GM21423 (cell line): ENCODE measurements around the gene TNFRSF1A.

Source experiments
- ATAC-seq: cut with Tn5 transposase; IDR thresholded peaks from one replicate; pipeline ENCODE4 v1.9.1; 2021; ENCODE audit warnings: mild to moderate bottlenecking, moderate library complexity; ENCODE audit not compliant: unreplicated experiment

Gene TNFRSF1A

DNA sequence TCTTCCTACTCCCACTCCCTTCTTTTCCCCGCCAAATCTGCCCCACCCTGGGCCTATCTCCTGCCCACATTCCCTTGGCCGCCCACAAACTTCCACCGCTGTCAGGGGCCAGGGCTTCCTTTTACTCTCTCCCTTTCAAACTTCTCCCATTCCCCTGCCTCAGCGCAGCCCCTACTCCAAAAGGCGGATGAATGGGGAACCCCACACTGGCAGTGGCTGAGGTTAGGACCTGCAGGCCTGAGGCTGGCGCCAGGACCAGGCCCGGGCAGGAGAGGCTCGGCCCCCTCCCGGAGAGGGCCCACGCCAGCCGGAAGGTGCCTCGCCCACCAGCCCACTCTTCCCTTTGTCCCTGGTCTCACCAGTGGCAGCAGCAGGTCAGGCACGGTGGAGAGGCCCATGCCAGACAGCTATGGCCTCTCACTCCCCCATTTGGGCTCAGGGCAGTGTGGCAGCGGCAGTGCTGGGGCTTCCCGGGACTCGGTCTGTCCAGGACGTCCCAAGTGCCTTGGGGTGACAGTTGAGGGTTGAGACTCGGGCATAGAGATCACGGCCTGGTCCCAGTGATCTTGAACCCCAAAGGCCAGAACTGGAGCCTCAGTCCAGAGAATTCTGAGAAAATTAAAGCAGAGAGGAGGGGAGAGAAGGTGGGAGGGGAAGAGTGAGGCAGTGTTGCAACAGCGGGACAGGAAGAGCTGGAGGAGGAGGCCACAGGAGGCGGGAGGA, at the start of gene TNFRSF1A:
TNFRSF1A (minus strand) TSS at position 660 of the 723 bp plus-strand sequence; CDS start at position 398, 262 bp downstream.
- ATAC-seq, result no peak

DNA sequence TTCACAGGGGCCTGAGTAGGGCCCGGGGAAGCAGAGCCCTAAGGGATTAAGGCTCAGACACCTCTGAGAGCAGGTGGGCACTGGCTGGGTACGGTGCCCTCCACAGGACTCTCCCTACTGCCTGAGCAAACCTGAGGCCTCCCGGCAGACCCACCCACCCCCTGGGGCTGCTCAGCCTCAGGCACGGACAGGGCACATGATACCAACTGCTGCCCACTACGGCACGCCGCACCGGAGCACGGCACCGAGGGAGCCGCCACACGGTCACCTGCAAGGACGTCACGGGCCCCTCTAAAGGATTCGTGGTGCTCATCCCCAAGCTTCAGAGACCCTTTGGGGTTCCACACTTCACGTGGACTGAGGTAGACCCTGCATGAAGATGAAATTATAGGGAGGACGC, 49.1 kb upstream of the TNFRSF1A start:
- ATAC-seq, result no peak

GRCh38 chr12:6390084-6390799, 48.4 kb upstream of the TNFRSF1A start:
- ATAC-seq, result no peak

GRCh38 chr12:6387541-6387940, 45.7 kb upstream of the TNFRSF1A start:
- no peak for ATAC-seq

GRCh38 chr12:6386491-6386890, 44.6 kb upstream of the TNFRSF1A start:
- no peak for ATAC-seq

- no peak for ATAC-seq
These were observed 44.2 kb upstream of the TNFRSF1A start for GRCh38 chr12:6386038-6386437.

DNA sequence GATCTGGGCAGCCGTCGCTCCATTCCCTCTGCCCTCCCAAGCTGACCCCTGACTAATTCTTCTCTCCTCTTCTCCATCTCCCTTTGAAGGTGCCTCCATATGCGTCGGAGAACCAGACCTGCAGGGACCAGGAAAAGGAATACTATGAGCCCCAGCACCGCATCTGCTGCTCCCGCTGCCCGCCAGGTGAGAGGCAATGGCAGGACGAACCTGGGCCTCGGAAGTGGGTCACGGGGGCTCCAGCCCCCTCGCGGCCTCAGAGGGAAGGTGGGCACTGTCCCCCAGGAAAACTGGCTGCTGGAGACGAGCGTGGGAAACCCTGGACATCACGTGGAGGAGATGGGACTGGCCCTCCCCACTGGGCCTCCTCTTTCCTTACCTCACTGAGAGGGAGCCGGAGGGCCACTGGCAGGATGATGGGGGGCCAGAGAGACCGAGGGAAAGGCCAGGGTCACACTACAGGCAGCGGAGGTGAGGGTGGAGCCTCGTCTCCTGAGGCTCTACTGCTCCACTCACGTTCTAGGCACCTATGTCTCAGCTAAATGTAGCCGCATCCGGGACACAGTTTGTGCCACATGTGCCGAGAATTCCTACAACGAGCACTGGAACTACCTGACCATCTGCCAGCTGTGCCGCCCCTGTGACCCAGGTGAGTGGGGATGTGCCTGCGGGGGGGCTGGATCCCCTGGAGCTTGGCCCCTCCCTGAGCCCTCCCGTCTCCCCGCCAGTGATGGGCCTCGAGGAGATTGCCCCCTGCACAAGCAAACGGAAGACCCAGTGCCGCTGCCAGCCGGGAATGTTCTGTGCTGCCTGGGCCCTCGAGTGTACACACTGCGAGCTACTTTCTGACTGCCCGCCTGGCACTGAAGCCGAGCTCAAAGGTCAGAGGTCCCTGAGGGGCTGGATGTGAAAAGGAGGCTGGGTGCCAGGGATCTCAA, 42.9 kb upstream of the TNFRSF1A start:
- no peak for ATAC-seq

GRCh38 chr12:6383572-6384498, 42.0 kb upstream of the TNFRSF1A start, which contains the start of gene LTBR:
LTBR (plus strand) TSS chr12:6384162; CDS start chr12:6384359, 197 bp downstream.
- ATAC-seq, result no peak

DNA sequence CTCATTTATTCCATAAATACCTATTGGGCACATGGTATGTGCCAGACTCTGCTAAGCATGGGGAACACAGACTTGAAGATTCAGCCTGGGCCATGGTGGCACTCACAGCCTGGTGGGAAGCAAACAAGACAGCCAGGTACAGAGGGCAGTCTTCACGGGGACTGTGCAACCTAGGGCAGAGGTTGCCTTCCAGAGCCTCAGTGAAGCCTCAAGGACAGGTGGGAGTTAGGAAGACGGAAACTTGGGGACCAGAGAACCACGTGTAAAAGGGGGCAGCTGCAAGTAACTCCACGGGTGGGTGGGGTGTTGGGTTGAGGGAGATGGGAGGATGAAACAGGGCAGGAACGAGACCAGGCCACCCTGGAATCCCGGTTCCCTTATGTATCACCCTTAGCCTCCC, 41.1 kb upstream of the TNFRSF1A start:
- ATAC-seq, result no peak

- ATAC-seq, result no peak
These were observed 40.5 kb upstream of the TNFRSF1A start for GRCh38 chr12:6382371-6382770.

GRCh38 chr12:6380141-6381121, 38.6 kb upstream of the TNFRSF1A start:
- no peak for ATAC-seq

- ATAC-seq, result no peak
These were observed 37.0 kb upstream of the TNFRSF1A start for GRCh38 chr12:6378709-6379472.

DNA sequence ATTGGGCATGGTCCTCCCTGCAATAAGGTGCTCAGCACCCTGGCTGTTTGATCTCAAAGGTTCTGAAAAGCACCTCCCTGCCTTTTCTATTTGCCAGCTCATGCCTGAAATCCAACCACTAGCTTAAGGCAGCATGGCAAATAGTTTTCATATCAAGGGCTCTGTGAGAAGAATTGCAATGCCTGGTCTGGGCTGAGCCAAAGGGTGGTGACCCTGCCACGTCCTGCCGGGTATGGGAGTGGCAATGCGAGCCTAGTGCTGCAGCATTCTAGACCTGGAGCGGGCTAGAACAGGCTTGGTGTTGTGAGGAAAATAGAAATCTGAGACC, 35.8 kb upstream of the TNFRSF1A start:
- no peak for ATAC-seq

DNA sequence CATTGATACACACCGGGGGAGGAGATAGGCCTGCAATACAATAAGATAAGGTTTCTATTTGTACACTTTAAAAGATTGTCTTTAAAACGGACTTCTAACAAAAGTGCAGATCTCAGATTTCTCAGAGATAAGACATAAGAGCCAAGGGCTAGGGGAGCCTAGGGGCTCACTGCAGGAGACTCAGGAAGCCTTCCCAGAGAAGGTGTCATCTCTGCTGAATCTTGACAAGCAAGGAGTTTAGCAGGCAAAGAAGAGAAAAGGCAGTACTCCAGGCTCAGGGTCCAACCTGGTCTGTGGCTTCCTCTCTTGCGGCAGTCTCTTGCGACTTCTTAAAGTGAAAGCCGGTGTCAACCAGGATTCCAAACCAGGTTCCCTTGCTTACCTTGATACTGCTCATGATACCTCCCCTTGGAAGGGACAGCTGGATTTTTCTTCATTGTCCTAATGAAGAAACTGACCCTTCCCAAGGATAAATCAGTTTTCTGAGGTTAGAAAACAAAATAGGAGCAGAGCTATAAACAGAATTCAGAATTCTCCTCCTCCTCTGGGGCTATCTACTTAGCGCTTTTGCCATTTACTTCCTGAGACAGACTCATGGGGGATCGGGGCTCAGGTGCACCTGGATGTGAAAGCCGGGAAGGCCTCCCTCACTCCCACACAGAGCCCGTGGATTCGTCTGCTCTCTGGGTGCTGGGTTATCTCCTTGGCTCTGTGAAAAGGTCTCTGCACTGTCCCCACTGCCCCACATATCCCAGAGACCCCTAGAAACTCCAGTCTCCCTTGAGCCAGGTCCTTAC, 35.2 kb upstream of the TNFRSF1A start:
- no peak for ATAC-seq

DNA sequence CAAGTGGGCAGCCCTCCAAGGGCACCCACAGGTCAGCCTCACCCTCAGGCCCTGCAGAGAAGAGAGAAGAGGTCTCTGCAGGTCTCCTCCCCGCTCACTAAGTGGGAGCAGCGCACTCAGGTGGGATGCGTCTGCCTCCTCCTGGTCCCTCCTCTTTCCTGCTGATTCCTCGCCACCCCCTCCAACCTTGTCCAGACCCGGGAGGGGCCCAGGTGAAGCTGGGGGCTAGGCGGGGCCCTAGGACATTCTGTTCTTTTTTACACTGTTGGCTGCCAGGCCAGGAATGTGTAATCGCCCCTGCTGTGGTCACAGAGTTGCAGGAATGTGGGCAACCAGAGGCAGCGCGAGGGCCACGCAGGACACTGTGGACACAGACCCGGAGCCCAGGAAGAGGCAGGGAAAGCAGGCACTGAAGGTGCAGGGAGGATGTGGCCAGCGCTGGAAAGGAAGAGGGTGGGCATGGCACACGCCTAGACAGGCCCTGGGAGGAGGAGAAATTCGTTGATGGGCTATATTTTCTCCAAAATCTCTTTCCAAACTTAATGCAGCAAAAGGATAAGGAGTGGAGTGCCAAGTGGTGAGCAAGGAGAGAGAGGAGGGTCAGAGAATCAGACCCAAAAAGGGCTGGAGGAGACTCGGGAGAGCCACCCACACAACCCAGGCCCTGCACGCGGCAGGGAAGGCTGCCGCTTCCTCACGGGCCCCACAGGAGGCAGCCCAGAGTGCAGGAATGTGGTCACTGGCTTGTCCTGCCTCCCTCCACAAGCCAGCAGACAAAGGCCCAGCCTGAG, 34.4 kb upstream of the TNFRSF1A start:
- ATAC-seq, result no peak

GRCh38 chr12:6375269-6376078, 33.6 kb upstream of the TNFRSF1A start, which contains the start of gene SCNN1A:
SCNN1A (minus strand) TSS chr12:6375563; CDS start chr12:6374783, 780 bp downstream.
- no peak for ATAC-seq
